Smooth muscle cell of the brain vasculature (primary cell): ENCODE results near the gene SLC25A46.
A peak's percentile ranks its signal among the peaks of the same experiment; 100 is the strongest.
"Not testable (repeated sequence)": the region's sequence is repeated elsewhere in the genome, so short reads cannot be mapped to it uniquely, and the experiment has no call there.

Source experiments
- DNase-seq: peaks from one replicate; pipeline ENCODE4 v3.0.0-alpha.2; 2012; ENCODE audit warnings: low read depth, low spot score

The SLC25A46 gene

DNA sequence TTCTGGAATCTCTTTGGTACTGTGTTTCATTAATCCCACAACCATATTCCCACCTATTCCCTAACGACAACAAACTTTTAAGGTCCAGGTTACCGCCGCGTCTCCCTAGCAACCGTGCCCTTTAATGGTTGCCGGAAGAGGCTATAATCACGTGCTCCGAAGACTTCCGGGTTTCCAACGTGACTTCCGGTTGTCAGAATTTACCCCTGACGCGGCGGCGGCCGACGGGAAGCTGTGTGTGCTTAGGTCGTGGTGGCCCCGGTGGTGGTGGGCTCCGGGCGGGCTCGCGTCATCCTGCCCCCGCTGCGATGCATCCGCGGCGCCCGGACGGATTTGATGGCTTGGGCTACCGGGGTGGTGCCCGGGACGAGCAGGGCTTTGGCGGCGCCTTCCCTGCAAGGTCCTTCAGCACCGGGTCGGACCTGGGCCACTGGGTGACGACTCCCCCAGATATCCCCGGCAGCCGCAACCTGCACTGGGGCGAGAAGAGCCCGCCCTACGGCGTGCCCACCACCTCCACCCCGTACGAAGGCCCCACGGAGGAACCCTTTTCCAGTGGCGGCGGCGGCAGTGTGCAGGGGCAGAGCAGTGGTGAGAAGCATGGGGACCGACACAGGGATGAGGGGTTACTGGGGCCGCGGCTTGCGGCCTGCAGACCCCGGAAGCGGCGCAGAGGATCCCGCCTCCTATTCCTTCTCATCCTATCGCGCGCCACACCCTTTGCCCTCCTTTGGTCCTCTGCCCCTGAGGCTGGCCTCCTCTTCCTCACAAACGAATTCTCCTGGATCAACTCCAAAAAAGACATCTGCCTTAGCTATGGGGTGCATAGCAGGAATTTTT, at the start of gene SLC25A46:
Gene SLC25A46, plus strand, starts transcription at position 196 of the 840 bp plus-strand sequence. Its CDS starts 113 bp downstream, at position 309.
- DNase-seq = peak; percentile 68

DNA sequence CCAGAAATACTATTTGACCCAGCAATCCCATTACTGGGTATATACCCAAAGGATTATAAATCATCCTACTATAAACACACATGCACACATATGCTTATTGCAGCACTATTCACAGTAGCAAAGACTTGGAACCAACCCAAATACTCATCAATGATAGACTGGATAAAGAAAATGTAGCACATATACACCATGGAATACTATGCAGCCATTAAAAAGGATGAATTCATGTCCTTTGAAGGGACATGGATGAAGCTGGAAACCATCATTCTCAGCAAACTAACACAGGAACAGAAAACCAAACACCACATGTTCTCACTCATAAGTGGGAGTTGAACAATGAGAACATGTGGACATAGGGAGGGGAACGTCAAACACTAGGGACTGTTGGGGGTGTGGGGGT, 48.2 kb upstream of the SLC25A46 start:
- DNase-seq = not testable (repeated sequence)

DNA sequence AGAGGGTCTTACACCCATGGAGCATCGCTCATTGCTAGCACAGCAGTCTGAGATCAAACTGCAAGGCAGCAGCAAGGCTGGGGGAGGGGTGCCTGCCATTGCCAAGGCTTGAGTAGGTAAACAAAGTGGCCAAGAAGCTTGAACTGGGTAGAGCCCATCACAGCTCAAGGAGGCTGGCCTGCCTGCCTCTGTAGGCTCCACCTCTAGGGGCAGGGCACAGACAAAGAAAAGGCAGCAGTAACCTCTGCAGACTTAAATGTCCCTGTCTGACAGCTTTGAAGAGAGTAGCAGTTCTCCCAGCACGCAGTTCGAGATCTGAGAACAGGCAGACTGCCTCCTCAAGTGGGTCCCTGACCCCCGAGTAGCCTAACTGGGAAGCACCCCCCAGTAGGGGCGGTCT, 46.1 kb upstream of the SLC25A46 start:
- DNase-seq = not testable (repeated sequence)

DNA sequence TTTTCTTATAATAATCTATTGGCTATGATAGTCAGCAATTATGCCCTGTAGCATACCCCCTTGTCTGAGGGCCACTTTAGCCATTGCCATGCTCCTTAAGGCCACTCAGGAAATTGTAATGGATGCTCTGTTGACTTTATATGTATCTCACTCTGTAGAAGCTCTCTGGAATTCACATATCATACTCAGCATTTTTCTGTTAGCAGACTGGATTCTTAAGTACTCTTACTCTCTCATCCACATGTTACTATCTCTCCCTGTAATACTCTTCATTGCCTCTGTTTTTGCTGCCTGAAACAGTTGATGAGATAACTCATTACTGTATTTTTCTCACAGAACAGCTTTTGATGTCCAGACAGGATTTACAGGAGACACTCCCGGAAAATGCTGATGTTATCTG, 36.5 kb upstream of the SLC25A46 start:
- DNase-seq = no peak

DNA sequence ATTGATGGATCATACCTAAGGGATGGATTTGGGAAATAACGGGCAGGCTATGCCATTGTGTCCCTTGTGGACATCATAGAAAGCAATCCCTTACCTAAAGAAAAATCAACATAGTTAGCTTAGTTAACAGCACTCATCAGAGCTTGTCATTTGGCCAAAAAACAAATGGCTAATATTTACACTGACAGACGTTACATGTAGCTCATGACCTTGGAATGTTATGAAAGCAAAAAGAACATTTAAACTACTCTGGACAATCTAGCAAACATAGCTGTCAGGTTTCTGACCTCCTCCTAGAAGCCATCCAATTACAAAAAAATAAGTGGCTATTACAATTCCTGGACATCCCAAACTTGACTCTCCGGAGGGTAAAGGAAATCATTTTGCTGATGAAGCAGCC, 36.1 kb upstream of the SLC25A46 start:
- DNase-seq = no peak

DNA sequence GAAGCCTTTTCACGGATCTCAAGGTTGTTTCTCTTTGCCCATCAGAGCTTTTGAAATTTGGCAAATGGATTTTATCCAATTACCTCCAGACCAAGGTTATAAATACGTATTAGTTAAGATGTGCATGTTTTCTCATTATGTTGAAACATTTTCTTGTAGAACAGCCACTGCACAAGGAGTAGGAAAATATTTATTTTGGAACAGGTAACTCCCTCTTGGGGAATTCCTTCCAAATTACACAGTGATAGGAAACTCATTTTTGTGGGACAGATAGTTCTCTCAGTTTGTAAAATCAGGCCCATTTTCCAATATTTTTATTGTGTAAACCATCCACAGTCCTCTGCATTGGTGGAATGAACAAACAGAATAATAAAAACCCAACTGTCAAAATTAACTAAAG, 35.3 kb upstream of the SLC25A46 start:
- no peak for DNase-seq

DNA sequence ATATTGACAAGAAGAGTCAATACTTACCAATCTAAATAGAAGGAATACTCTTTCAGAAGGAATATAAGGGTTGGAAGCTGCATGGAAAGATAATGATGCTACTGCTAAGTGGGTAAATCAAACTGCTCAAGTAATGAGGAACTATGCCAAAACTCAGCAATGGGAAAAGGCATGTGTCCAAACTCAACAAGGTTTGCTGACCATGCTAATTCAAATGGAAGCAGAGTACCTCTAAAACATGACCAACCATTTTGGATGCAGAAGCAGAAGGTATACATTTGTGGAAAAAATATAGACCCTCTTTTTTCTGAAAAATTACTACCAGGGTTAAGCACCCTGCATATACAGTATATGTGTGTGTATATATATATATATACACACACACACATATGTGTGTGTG, 33.5 kb upstream of the SLC25A46 start:
- no peak for DNase-seq

DNA sequence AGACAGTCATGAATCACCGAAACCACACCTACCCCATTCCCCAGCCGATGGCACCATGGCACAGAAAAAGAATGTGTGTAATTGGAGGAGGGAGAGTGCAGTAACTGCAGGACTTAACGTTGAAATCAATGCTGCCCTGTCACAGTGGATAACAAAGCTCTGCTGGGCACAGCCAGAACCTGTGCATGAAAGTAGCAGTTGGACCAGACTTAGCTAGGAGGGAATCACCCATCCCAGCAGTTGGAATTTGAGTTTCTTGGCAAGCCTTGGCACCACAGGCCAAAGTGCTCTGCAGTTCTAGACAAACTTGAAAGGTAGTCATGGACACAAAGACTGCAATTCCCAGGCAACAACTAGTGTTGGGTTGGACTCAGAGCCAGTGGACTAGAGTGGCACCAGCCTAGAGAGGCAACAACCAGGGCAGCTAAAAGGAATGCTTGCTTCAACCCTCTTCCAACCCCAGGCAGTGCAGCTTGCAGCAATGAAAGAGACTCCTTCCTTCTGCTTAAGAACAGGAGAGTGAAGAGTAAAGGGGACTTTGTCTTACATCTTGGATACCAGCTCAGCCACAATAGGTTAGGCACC, 31.5 kb upstream of the SLC25A46 start:
- DNase-seq = no peak

DNA sequence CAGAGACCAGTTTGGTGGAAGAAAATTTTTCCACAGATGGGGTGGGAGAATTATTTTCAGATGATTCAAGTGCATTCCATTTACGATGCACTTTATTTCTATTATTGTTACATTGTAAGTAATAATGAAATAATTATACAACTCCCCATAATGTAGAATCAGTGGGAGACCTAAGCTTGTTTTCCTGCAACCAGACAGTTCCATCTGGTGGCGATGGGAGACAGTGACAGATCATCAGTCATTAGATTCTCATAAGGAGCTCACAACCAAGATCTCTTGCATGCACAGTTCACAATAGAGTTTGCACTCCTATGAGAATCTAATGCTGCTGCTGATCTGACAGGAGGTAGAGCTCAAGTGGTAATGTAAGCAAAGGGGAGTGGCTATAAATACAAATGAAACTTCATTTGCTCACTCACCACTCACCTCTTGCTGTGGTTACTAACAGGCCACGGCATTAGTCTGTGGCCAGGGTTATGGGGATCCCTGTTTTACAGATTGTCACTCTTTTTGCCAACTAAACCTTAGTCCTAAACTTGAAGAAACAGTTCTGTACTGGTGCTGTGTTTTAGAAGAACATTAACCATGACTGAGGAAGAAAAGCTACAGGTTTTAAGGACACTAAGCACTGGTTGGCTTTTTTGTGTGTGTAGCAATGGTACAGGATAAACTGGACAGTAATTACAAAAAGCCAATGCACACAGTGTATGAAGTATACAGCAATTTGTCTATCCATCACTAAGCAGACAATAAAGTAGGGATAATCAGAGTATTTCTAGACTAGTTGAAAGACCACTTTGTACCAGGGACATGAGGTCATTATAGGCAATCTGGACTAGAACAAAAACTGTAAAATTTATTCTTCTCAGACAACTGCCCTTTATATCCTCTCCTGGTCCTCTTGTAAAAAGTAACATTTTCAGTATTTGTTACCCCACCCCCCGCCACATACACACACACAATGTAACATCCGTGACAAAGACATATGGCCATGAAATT, 22.3 kb upstream of the SLC25A46 start:
- DNase-seq = no peak

DNA sequence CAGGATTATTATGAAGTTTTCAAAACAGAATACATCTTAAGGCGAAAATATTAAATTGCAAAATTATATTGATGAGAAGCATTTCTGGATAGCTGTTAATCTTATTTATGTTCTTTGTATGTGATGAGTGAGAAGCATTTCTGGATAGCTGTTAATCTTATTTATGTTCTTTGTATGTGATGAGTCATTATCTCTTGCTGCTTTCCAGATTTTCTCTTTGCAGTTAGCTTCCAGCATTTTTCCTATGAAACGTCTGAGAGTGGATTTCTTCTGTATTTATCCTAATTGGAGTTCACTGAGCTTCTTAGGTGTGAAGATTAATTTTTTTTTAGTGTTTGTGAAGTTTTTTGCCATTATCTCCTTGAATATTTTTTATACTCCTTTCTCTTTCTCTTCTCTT, 20.5 kb upstream of the SLC25A46 start:
- DNase-seq = no peak

DNA sequence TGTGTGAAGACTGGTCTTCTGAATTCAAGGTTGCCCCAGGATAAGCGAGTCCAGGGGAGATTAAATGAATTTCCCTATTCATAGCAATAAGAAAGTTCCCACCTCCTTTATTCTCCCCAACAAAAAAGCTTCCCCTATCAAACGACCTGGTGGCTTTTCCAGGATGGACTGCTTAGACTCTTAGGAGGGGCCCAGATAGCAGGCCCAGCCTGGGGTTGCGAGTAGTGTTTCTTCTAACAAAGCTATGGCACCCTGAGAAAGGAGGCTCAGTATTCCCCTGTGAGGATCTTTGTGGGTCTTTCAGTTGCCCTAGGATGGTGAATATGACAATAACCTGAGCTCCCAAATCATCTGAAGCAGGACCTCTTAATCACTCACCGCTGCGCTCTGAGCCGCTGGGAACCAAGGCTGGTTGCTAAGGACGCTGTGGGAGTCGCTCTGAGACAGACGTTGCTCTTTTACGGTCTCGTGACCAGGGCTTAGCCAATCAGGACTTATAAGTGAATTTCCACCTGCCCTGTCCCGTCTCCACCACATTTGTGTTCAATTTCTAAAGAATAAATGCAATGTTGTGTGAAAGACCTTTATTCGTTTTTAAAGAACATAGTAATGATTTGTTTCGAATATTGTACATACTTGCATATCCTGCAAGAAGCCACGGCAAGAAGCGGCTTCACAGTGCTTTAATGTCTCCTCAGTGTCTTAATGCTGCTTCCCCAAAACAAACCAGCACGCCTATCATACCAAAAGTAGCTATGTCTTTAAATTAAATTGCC, 12.4 kb upstream of the SLC25A46 start, which contains the start of gene TMEM232:
Gene TMEM232, minus strand, starts transcription at position 423 of the 776 bp plus-strand sequence. CDS start 59,319 bp downstream, outside the sequence.
- DNase-seq = peak; percentile 28

DNA sequence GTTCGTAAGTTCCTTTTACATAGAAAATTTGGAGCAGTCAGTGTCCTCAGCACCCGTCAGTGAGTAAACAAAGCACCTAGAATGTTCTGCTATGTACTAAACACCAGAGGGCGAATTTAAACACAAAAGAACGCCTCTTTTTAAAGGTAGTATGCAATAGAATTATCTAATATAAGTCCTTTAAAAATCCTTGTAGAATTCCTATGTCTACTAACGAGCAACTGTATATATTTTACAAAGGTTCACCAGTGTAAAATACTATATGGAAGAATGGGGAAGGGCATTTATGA, 11.8 kb upstream of the SLC25A46 start:
- no peak for DNase-seq

DNA sequence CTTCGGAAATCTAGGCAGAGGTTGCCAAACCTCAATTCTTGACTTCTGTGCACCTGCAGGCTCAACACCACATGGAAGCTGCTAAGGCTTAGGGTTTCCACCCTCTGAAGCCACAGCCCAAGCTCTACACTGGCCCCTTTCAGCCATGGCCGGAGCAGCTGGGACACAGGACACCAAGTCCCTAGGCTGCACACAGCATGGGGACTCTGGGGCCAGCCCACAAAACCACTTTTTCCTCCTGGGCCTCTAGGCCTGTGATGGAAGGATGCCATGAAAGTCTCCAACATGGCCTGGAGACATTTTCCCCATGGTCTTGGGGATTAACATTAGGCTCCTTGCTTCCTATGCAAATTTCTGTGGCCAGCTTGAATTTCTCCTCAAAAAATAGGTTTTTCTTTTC, 7.3 kb upstream of the SLC25A46 start:
- not testable (repeated sequence) for DNase-seq

DNA sequence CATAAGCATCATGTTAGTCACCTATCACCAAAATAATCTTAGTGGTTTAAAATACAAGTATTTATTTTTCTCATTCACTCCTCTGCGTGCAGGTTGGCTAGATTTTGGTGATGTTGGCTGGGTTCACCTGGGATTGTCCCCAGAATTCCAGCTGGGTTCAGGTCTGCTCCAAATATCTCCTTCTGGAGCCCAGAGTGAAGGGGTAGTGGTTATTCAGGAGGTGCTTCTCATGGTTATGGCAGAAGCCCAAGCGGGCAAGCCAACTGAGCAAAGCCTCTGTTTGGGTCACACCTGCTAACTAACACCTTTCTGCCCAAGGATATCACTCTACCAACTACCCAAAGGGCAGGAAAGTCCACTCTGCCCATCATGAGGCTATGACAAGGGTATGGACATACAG, 4.7 kb upstream of the SLC25A46 start:
- no peak for DNase-seq

DNA sequence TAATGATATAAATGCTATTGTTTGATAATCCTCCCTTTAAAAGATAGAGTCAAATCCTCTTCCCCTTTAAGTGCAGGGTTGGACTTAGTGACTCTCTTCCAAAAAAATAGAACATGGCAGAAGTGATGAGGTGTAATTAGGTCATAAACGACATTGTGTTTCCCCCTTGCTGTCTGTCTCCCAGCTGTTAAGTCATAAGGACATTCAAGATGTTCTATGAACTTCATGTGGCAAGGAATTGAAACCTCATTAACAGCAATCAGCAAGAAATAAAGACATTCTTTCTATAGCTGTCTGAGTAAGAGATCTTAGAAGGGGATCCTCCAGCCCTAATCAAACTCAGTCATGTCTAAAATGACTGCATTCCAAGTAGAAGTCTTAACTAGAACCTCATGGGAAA, 3.3 kb upstream of the SLC25A46 start:
- no peak for DNase-seq

DNA sequence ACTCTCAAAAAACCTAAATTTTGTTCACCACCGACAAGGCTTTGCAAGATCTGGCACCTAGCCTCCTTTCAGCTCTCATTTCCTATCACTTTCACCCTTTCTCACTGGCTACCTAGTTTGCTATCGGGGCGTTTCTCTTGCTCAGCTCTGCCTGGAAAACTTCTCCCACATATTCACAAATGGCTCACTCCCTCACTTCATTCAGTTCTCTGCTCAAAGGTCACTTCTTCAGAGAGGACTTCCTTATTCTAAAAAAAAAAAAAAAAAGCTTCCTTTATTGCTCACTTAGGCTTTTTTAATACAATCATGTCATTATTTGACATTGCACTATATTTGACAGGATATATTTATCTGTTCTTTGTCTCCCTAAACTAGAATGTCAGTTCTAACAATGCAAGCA, 2.1 kb upstream of the SLC25A46 start:
- no peak for DNase-seq

DNA sequence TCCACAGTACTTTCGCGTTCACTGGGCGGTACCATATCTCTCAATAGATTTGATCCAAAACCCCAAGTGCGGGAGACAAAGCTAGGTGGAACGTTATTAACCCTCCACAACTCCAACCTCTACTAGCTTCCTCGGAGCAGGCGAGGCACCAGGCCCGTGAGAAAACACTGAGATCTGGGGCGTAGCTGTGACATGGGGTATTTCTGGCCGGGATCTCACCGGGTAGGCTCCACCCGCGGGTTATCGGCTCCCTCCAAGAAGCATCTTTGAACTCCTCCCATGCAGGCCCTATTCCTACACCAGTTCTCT, 350 bp upstream of the SLC25A46 start:
- no peak for DNase-seq

DNA sequence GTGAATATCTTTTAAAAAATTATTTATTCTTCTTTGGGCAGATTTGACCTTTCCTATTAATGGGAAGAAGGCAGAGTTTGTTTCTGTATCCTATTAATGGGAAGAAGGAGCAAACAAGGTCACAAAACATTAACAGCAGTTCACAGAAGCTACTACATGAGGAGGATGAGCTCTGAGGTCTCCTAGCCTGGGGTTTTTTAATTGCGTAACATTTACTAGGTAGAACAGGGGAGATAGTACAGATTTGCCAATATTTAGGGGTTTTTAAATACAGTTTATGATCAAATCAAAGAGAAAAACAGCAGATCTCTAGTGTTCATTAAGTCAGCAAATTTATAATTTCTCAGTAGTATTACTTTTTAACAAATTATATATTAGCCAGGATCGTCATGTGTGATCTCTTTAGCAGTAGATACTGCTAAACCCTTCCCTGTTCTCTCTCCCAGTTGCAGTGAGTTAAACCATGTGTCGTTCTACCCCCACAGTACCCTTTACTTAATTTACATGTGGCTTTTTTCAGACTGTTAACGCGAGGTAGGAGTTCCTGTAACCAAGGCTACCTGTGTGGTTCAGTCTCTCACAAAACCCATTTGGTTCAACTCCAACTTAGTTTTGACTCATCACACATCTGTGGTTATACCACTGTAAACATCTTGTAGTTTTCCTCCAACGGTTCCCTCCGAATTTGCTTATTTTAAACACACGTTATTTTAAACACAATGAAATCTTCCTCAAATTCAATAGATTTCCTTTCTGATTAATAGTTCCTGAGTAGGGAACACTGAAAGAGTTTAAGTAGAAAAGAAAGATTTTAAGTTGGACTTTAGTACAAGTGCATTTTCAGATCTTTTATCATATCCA, 13.3 kb downstream of the SLC25A46 start:
- DNase-seq = no peak

DNA sequence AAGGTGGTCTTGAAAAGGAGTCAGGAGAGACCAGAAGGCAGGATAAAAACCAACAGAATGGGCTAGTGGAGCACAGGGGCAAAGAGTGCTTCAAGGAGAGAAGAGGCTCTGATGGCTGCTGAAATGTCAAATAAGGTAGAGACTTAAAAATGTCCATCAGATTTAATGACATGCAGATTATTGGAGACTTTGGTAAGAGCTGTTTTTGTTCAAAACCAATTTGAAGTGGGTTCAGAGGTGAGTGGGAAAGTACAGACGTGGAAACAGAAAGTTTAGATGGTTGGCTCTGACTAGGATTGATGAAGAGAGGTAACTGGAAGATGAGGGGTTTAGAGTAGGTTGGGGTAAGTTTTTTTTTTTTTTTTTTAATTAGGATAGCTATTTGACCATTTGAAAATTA, 14.1 kb downstream of the SLC25A46 start:
- no peak for DNase-seq

DNA sequence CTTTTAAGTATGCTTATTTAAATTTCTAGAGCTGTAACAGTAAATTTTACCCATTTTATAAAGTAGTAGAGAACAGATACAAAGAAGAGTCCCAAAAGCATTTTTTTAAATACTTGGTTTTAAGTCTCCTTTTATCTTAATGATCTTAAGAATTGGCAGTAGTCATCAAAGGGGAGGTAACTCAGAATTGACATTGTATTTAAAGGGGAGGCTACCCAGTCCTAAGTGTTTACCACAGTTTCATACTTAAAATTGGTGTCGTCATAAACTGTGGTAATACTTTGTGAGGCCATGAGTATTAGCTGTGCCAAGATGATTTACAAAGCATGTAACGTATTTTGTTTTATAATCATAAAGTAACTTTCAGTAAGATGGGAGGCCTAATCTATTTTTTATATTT, 14.8 kb downstream of the SLC25A46 start:
- DNase-seq = no peak

DNA sequence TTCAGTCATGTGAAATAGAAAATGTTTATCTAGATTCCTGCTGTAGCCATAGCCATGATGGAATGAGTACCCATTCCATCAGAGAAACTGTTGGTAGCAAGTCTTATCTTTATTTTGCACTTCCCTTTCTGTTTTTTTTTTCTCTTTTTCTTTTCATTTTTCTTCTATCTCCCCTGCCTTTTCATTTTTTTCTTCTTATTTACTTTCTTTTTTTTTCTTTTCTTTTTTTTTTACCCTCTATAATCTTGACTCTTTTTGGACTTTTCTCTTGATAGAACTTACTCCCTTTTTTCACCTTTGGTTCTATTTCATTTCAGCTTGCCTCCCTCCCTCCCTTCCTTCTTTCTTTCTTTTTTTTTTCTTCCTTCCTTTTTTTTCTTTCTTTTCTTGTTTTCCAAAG, 15.4 kb downstream of the SLC25A46 start:
- no peak for DNase-seq
